Measurements from ENCODE around the gene ST8SIA5. TPM values are rescaled to one million over a fixed set of nuclear protein-coding genes. Genes with fewer than 3 reads are reported as not detected.

ST8SIA5 gene
- total and polyA plus RNA-seq, 10 of the 15 experiments (the other 5 are each of a cell fraction or from before 2014, with no cell fraction given) = 0.02 to 0.32 (median 0.12) TPM; not detected in 1

DNA sequence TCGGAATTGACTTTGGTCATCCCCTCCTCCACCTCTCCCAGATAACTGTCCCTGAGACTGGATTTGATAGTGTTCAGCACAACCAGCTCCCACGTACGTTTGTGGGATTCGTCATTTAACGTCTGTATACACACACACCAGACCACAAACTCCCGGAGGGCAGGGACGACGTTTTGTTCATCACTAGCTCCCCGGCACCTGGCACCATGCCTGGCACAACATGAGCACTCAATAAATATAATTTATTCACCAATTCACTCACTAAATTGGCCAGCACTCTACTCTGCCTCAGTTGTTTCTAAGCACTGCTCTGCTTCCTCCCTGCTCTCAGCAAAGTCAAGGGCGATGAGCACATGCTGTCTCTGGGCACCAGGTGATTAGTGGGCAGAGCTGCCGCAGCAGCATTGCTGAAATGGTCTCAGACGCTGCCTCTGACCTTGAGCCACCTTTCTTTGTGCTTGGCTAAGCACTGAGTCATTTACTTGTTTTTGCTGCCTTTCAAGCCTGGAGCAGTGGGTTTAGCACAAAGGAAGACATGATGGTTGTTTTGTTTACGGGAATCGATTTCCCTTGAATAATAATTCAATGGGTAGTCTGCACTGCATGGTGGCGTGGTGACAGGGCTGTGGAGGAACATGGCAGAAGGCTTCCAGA, 80.5 kb downstream of the ST8SIA5 start:
- CTCF ChIA-PET = no interaction called here
- no peak overlapping the region for H3K9ac ChIP-seq (ENCODE audit: control insufficient read depth, insufficient read depth, low read length)
- ATAC-seq (no peak), FAIRE-seq (no peak), DNase-seq (ENCODE audit: low read depth, low spot score) (no peak)
- no peaks in the 10 kb centered on the region; the same call in 1 of the 2 replicates for H4K20me1 ChIP-seq (ENCODE audit: control insufficient read depth, insufficient read depth)
- in situ Hi-C loops (cut with MboI) (no loop called here), intact Hi-C loops (cut with micrococcal nuclease; ENCODE audit: unreplicated experiment) (no loop called here)
- no peak overlapping the region for H3K27ac ChIP-seq (ENCODE audit: control insufficient read depth, insufficient read depth)
- RAD21 ChIA-PET (ENCODE audit: unreplicated experiment) = no interaction called here
- BruUV-seq (replicated peaks) = no TSS peak
- TF ChIP-seq STAT3 (IDR thresholded peaks at IDR 0.05; ENCODE audit: low read depth, low read length) = no peak
- no peak for TF ChIP-seq SMARCA5 (IDR thresholded peaks at IDR 0.05)
- TF ChIP-seq, protein P1, sequence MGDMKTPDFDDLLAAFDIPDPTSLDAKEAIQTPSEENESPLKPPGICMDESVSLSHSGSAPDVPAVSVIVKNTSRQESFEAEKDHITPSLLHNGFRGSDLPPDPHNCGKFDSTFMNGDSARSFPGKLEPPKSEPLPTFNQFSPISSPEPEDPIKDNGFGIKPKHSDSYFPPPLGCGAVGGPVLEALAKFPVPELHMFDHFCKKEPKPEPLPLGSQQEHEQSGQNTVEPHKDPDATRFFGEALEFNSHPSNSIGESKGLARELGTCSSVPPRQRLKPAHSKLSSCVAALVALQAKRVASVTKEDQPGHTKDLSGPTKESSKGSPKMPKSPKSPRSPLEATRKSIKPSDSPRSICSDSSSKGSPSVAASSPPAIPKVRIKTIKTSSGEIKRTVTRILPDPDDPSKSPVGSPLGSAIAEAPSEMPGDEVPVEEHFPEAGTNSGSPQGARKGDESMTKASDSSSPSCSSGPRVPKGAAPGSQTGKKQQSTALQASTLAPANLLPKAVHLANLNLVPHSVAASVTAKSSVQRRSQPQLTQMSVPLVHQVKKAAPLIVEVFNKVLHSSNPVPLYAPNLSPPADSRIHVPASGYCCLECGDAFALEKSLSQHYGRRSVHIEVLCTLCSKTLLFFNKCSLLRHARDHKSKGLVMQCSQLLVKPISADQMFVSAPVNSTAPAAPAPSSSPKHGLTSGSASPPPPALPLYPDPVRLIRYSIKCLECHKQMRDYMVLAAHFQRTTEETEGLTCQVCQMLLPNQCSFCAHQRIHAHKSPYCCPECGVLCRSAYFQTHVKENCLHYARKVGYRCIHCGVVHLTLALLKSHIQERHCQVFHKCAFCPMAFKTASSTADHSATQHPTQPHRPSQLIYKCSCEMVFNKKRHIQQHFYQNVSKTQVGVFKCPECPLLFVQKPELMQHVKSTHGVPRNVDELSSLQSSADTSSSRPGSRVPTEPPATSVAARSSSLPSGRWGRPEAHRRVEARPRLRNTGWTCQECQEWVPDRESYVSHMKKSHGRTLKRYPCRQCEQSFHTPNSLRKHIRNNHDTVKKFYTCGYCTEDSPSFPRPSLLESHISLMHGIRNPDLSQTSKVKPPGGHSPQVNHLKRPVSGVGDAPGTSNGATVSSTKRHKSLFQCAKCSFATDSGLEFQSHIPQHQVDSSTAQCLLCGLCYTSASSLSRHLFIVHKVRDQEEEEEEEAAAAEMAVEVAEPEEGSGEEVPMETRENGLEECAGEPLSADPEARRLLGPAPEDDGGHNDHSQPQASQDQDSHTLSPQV (IDR thresholded peaks at IDR 0.05) = no peak
- no peak for TF ChIP-seq ATF7 (IDR thresholded peaks at IDR 0.05; ENCODE audit: low read depth)
- no peak for TF ChIP-seq IKZF1 (conservative IDR thresholded peaks at IDR 0.05)
- no peak for TF ChIP-seq KDM1A (IDR thresholded peaks at IDR 0.05; ENCODE audit: borderline replicate concordance)
- TF ChIP-seq, protein P2, sequence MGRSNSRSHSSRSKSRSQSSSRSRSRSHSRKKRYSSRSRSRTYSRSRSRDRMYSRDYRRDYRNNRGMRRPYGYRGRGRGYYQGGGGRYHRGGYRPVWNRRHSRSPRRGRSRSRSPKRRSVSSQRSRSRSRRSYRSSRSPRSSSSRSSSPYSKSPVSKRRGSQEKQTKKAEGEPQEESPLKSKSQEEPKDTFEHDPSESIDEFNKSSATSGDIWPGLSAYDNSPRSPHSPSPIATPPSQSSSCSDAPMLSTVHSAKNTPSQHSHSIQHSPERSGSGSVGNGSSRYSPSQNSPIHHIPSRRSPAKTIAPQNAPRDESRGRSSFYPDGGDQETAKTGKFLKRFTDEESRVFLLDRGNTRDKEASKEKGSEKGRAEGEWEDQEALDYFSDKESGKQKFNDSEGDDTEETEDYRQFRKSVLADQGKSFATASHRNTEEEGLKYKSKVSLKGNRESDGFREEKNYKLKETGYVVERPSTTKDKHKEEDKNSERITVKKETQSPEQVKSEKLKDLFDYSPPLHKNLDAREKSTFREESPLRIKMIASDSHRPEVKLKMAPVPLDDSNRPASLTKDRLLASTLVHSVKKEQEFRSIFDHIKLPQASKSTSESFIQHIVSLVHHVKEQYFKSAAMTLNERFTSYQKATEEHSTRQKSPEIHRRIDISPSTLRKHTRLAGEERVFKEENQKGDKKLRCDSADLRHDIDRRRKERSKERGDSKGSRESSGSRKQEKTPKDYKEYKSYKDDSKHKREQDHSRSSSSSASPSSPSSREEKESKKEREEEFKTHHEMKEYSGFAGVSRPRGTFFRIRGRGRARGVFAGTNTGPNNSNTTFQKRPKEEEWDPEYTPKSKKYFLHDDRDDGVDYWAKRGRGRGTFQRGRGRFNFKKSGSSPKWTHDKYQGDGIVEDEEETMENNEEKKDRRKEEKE (IDR thresholded peaks at IDR 0.05) = no peak
- TF ChIP-seq, protein P3, sequence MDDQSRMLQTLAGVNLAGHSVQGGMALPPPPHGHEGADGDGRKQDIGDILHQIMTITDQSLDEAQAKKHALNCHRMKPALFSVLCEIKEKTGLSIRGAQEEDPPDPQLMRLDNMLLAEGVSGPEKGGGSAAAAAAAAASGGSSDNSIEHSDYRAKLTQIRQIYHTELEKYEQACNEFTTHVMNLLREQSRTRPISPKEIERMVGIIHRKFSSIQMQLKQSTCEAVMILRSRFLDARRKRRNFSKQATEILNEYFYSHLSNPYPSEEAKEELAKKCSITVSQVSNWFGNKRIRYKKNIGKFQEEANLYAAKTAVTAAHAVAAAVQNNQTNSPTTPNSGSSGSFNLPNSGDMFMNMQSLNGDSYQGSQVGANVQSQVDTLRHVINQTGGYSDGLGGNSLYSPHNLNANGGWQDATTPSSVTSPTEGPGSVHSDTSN (IDR thresholded peaks at IDR 0.05; ENCODE audit: insufficient replicate concordance, low read depth, low read length) = no peak
- H3K4me2 ChIP-seq (ENCODE audit: control insufficient read depth, insufficient read depth) = no peak overlapping the region
- no peak overlapping the region for H3K4me3 ChIP-seq
- POLR2A ChIA-PET = no interaction called here
- H3K4me1 ChIP-seq (ENCODE audit: control insufficient read depth, insufficient read depth, low read length) = no peaks in the 10 kb centered on the region
- WGBS (ENCODE audit: insufficient coverage, insufficient replicate concordance, low lambda C conversion rate, missing lambda C conversion rate) = 10% methylated on average over 15 of the region's 15 CpGs
- no peaks in the 10 kb centered on the region for H3K9me3 ChIP-seq (replicated peaks; ENCODE audit: control insufficient read depth, insufficient read depth, low read length)
- SMC1A ChIA-PET (ENCODE audit: uncharacterized antibody, unreplicated experiment) = interaction anchor here (0.7 kb wide), 1 partner anchor 751 kb away, joined by 3 read pairs; no protein-coding TSS in a partner anchor
- peaks cover 0 to 4% of the 10 kb centered on the region in 2 experiments; a peak in 1 of 4 replicates for H3K27me3 ChIP-seq (replicated peaks in 1 of 2; ENCODE audit: control insufficient read depth in 2 of 2, insufficient read depth in 2 of 2, low read length in 1 of 2)
- no peaks in the 10 kb centered on the region for H3K79me2 ChIP-seq (ENCODE audit: control insufficient read depth, insufficient read depth, low read length)
- no peaks in the 10 kb centered on the region for H3K36me3 ChIP-seq (ENCODE audit: control insufficient read depth in 2 of 2, insufficient read depth in 2 of 2, low read length in 1 of 2)
- H2AFZ ChIP-seq (ENCODE audit: control insufficient read depth, low read depth, low read length) = no peak overlapping the region
